ENCODE data around the gene PRR15. TPM values are rescaled to one million over a fixed set of nuclear protein-coding genes. Genes with fewer than 3 reads are reported as not detected.

The PRR15 gene
- total and polyA plus RNA-seq, 2 experiments from 2014 or later: 4.3 to 4.9 TPM

- no peaks in the 10 kb centered on the region for H3K36me3 ChIP-seq
- H3K9me3 ChIP-seq (ENCODE audit: low read depth): no peaks in the 10 kb centered on the region
- TF ChIP-seq, protein P1, sequence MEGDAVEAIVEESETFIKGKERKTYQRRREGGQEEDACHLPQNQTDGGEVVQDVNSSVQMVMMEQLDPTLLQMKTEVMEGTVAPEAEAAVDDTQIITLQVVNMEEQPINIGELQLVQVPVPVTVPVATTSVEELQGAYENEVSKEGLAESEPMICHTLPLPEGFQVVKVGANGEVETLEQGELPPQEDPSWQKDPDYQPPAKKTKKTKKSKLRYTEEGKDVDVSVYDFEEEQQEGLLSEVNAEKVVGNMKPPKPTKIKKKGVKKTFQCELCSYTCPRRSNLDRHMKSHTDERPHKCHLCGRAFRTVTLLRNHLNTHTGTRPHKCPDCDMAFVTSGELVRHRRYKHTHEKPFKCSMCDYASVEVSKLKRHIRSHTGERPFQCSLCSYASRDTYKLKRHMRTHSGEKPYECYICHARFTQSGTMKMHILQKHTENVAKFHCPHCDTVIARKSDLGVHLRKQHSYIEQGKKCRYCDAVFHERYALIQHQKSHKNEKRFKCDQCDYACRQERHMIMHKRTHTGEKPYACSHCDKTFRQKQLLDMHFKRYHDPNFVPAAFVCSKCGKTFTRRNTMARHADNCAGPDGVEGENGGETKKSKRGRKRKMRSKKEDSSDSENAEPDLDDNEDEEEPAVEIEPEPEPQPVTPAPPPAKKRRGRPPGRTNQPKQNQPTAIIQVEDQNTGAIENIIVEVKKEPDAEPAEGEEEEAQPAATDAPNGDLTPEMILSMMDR (IDR thresholded peaks at IDR 0.05; ENCODE audit: low read depth, low read length): no peak
- H3K27me3 ChIP-seq: peaks cover 22% of the 10 kb centered on the region
- H3K4me3 ChIP-seq: no peak overlapping the region
- no peak for DNase-seq (ENCODE audit: low read depth in 1 of 2, low spot score in 1 of 2)
- no peak overlapping the region for H3K27ac ChIP-seq
- peaks cover 6% of the 10 kb centered on the region for H3K4me1 ChIP-seq (ENCODE audit: low read depth)
Observed at GRCh38 chr7:29572558-29572957, 8.9 kb downstream of the PRR15 start.

DNA sequence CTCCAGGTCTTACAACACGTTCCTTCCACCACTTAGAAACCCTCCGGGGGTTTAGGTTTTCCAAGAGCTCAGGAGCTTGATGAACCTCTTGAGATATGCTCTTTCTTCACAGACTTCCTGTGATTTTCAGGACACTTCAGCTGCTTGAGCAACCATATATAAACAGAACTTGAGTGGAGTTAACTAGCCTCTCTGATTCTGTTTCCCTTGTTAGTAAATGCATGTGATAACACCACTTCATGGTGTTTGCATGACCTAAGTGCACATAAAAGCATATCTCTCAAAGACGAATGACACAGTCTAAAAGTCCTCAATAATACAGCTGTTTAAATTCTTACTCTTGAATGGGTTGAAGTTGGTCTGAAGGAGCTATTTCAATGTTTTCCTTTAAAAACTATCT lies 9.9 kb downstream of the PRR15 start:
- Histone ChIP-seq H3K4me3 (no peak overlapping the region), H3K4me1 (ENCODE audit: low read depth) (peaks cover 6% of the 10 kb centered on the region), H3K9me3 (ENCODE audit: low read depth) (no peaks in the 10 kb centered on the region), H3K36me3 (no peaks in the 10 kb centered on the region), H3K27ac (no peak overlapping the region), H3K27me3 (peaks cover 14% of the 10 kb centered on the region)
- no peak for DNase-seq (ENCODE audit: low read depth in 1 of 2, low spot score in 1 of 2)
- TF ChIP-seq, protein P1 (IDR thresholded peaks at IDR 0.05; ENCODE audit: low read depth, low read length): no peak

DNA sequence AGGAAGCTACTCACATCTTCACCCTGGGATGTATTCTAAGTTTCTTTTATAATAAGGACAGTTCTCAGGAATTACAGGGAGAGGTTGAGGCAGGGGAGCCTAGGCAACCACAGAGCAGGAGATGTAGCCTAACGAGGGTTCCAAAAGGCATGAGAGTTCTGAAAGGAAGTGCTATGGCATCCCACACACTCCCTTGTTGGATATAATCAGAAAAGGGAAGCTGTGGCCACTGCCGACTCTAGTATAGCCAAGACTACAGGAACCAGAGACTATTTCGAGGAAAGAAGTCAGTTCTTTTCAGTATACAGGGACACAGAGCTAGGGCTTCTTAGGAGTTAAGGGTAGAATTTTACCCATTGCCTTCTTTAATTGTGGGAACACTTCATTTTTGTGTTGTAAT lies 11.0 kb downstream of the PRR15 start:
- Histone ChIP-seq H3K27ac (no peak overlapping the region), H3K27me3 (peaks cover 4% of the 10 kb centered on the region), H3K4me3 (no peak overlapping the region), H3K4me1 (ENCODE audit: low read depth) (peaks cover 6% of the 10 kb centered on the region), H3K9me3 (ENCODE audit: low read depth) (no peaks in the 10 kb centered on the region), H3K36me3 (no peaks in the 10 kb centered on the region)
- no peak for DNase-seq (ENCODE audit: low read depth in 1 of 2, low spot score in 1 of 2)
- TF ChIP-seq, protein P1 (IDR thresholded peaks at IDR 0.05; ENCODE audit: low read depth, low read length): no peak

- DNase-seq (ENCODE audit: low read depth in 1 of 2, low spot score in 1 of 2): no peak
- TF ChIP-seq, protein P1 (IDR thresholded peaks at IDR 0.05; ENCODE audit: low read depth, low read length): no peak
- no peak overlapping the region for H3K27ac ChIP-seq
- H3K9me3 ChIP-seq (ENCODE audit: low read depth): no peaks in the 10 kb centered on the region
- H3K4me3 ChIP-seq: no peak overlapping the region
- H3K27me3 ChIP-seq: no peaks in the 10 kb centered on the region
- no peaks in the 10 kb centered on the region for H3K4me1 ChIP-seq (ENCODE audit: low read depth)
- no peaks in the 10 kb centered on the region for H3K36me3 ChIP-seq
Observed at GRCh38 chr7:29587195-29587808, 23.7 kb downstream of the PRR15 start.

DNA sequence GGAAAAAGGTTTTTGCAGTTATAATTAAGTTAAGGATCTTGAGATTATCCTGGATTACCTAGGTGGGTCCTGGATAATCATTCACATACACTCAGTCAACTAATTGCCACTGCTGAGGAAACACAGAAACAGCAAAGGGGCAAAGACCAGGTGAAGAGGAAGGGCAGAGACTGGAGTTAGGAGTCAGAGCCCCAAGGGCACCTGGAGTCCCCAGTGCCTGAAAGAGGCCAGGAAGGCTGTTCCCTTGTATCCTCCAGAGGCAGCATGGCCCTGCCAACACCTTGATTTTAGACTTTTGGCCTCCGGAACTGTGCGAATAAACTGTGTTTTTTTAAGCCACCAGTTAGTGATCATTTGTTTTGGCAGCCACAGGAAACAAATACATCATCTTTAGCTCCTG lies 24.6 kb downstream of the PRR15 start:
- DNase-seq (ENCODE audit: low read depth in 1 of 2, low spot score in 1 of 2): no peak
- TF ChIP-seq, protein P1 (IDR thresholded peaks at IDR 0.05; ENCODE audit: low read depth, low read length): no peak
- Histone ChIP-seq H3K4me1 (ENCODE audit: low read depth) (no peaks in the 10 kb centered on the region), H3K27ac (no peak overlapping the region), H3K27me3 (no peaks in the 10 kb centered on the region), H3K9me3 (ENCODE audit: low read depth) (no peaks in the 10 kb centered on the region), H3K4me3 (no peak overlapping the region), H3K36me3 (no peaks in the 10 kb centered on the region)

All from cardiac muscle cell (in vitro differentiated cells and primary cell).